HG03442 (cell line): ENCODE results near the gene LRR1.
"Not testable (repeated sequence)": the region's sequence is repeated elsewhere in the genome, so short reads cannot be mapped to it uniquely, and the experiment has no call there.

Experiments used
- ATAC-seq: cut with Tn5 transposase; IDR thresholded peaks from one replicate; pipeline ENCODE4 v1.9.1; 2021; ENCODE audit warnings: mild to moderate bottlenecking, moderate library complexity; ENCODE audit not compliant: unreplicated experiment

LRR1 gene

GRCh38 chr14:49585803-49586672, 12.7 kb upstream of the LRR1 start, which contains the start of gene RPS29:
TSS of gene RPS29 (minus strand) at chr14:49586380. CDS start at chr14:49586346, 34 bp downstream.
- peak; percentile 87 for ATAC-seq

- ATAC-seq, result peak; percentile 26
These were observed 11.9 kb upstream of the LRR1 start for GRCh38 chr14:49586673-49587460.

- no peak for ATAC-seq
These were observed 9.4 kb upstream of the LRR1 start for GRCh38 chr14:49589387-49589786.

- peak; percentile 28 for ATAC-seq
These were observed 5.7 kb upstream of the LRR1 start for GRCh38 chr14:49593016-49593415.

- peak; percentile 31 for ATAC-seq
These were observed 4.2 kb upstream of the LRR1 start for GRCh38 chr14:49594347-49595091.

- no peak for ATAC-seq
These were observed 603 bp upstream of the LRR1 start for GRCh38 chr14:49598189-49598484.

GRCh38 chr14:49607583-49607982, 8.8 kb downstream of the LRR1 start:
- ATAC-seq, result no peak

GRCh38 chr14:49612251-49612650, 13.5 kb downstream of the LRR1 start:
- ATAC-seq, result no peak

GRCh38 chr14:49612671-49613070, 13.9 kb downstream of the LRR1 start:
- ATAC-seq, result no peak

GRCh38 chr14:49614196-49614595, 15.5 kb downstream of the LRR1 start:
- no peak for ATAC-seq

GRCh38 chr14:49615776-49616175, 17.0 kb downstream of the LRR1 start:
- no peak for ATAC-seq

- no peak for ATAC-seq
These were observed 19.2 kb downstream of the LRR1 start for GRCh38 chr14:49617852-49618519.

GRCh38 chr14:49619273-49619672, 20.5 kb downstream of the LRR1 start:
- not testable (repeated sequence) for ATAC-seq

GRCh38 chr14:49619730-49620129, 21.0 kb downstream of the LRR1 start:
- ATAC-seq, result no peak

- ATAC-seq, result peak; percentile 91
These were observed 21.7 kb downstream of the LRR1 start, which contains the start of the genes MGAT2 and RPL36AL for GRCh38 chr14:49620182-49621113. TSS of gene MGAT2 (plus strand) at chr14:49620799. CDS start at chr14:49621269, 470 bp downstream. TSS of gene RPL36AL (minus strand) at chr14:49620626. CDS start at chr14:49619104, 1,522 bp downstream.

- ATAC-seq, result peak; percentile 22
These were observed 22.6 kb downstream of the LRR1 start for GRCh38 chr14:49621114-49621881.

- no peak for ATAC-seq
These were observed 23.4 kb downstream of the LRR1 start for GRCh38 chr14:49622022-49622607.

GRCh38 chr14:49623387-49623786, 24.6 kb downstream of the LRR1 start:
- ATAC-seq, result no peak
